Measurements from ENCODE around the gene ARHGAP44.

- TF ChIP-seq, protein P1, sequence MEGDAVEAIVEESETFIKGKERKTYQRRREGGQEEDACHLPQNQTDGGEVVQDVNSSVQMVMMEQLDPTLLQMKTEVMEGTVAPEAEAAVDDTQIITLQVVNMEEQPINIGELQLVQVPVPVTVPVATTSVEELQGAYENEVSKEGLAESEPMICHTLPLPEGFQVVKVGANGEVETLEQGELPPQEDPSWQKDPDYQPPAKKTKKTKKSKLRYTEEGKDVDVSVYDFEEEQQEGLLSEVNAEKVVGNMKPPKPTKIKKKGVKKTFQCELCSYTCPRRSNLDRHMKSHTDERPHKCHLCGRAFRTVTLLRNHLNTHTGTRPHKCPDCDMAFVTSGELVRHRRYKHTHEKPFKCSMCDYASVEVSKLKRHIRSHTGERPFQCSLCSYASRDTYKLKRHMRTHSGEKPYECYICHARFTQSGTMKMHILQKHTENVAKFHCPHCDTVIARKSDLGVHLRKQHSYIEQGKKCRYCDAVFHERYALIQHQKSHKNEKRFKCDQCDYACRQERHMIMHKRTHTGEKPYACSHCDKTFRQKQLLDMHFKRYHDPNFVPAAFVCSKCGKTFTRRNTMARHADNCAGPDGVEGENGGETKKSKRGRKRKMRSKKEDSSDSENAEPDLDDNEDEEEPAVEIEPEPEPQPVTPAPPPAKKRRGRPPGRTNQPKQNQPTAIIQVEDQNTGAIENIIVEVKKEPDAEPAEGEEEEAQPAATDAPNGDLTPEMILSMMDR (conservative IDR thresholded peaks at IDR 0.05; ENCODE audit: low read depth in 2 of 2), result no peak
- TF ChIP-seq CREB1 (CRISPR knock-in tag; IDR thresholded peaks at IDR 0.05; ENCODE audit: low read depth) (no peak), NANOG (IDR thresholded peaks at IDR 0.05; ENCODE audit: borderline replicate concordance) (no peak), EZH2 (IDR thresholded peaks at IDR 0.05; ENCODE audit: low read depth, unreplicated experiment) (no peak), POLR2AphosphoS5 (IDR thresholded peaks at IDR 0.05; ENCODE audit: low read depth) (no peak)
- TF ChIP-seq, protein P2, sequence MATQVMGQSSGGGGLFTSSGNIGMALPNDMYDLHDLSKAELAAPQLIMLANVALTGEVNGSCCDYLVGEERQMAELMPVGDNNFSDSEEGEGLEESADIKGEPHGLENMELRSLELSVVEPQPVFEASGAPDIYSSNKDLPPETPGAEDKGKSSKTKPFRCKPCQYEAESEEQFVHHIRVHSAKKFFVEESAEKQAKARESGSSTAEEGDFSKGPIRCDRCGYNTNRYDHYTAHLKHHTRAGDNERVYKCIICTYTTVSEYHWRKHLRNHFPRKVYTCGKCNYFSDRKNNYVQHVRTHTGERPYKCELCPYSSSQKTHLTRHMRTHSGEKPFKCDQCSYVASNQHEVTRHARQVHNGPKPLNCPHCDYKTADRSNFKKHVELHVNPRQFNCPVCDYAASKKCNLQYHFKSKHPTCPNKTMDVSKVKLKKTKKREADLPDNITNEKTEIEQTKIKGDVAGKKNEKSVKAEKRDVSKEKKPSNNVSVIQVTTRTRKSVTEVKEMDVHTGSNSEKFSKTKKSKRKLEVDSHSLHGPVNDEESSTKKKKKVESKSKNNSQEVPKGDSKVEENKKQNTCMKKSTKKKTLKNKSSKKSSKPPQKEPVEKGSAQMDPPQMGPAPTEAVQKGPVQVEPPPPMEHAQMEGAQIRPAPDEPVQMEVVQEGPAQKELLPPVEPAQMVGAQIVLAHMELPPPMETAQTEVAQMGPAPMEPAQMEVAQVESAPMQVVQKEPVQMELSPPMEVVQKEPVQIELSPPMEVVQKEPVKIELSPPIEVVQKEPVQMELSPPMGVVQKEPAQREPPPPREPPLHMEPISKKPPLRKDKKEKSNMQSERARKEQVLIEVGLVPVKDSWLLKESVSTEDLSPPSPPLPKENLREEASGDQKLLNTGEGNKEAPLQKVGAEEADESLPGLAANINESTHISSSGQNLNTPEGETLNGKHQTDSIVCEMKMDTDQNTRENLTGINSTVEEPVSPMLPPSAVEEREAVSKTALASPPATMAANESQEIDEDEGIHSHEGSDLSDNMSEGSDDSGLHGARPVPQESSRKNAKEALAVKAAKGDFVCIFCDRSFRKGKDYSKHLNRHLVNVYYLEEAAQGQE (IDR thresholded peaks at IDR 0.05; ENCODE audit: unreplicated experiment), result no peak
Measured at GRCh38 chr17:12745486-12745885, 43.8 kb upstream of the ARHGAP44 start.

Measured in GM23338 (cell line).